Stimulated activated CD4-positive, alpha-beta T cell treated with anti-CD3 and anti-CD28 coated beads, Interleukin-12 subunit alpha, Interleukin-12 subunit beta, amount 100 ng/mL, for 4 hours (primary cell): ENCODE measurements around the gene C1orf50.

Source experiments
- DNase-seq: peaks from one replicate; pipeline ENCODE4 v3.0.0-alpha.2; 2020

Gene C1orf50

GRCh38 chr1:42765269-42765668, 1.8 kb upstream of the C1orf50 start:
- DNase-seq, result no peak

- DNase-seq, result peak; percentile 52
These were observed 963 bp upstream of the C1orf50 start for GRCh38 chr1:42765832-42766740.

GRCh38 chr1:42767510-42768000, 506 bp downstream of the C1orf50 start:
- no peak for DNase-seq

- no peak for DNase-seq
These were observed 1.1 kb downstream of the C1orf50 start for GRCh38 chr1:42768172-42768571.

GRCh38 chr1:42769811-42770210, 2.8 kb downstream of the C1orf50 start:
- no peak for DNase-seq

GRCh38 chr1:42773420-42773819, 6.4 kb downstream of the C1orf50 start:
- no peak for DNase-seq

- DNase-seq, result no peak
These were observed 8.0 kb downstream of the C1orf50 start for GRCh38 chr1:42774928-42775526.

- DNase-seq, result no peak
These were observed 9.5 kb downstream of the C1orf50 start for GRCh38 chr1:42776502-42776901.

- DNase-seq, result no peak
These were observed 10.8 kb downstream of the C1orf50 start for GRCh38 chr1:42777852-42778251.

- no peak for DNase-seq
These were observed 12.7 kb downstream of the C1orf50 start for GRCh38 chr1:42779725-42780124.

GRCh38 chr1:42780176-42780575, 13.1 kb downstream of the C1orf50 start:
- DNase-seq, result no peak

GRCh38 chr1:42783092-42783491, 16.0 kb downstream of the C1orf50 start:
- no peak for DNase-seq

GRCh38 chr1:42784547-42784945, 17.5 kb downstream of the C1orf50 start:
- no peak for DNase-seq

GRCh38 chr1:42784946-42785693, 18.1 kb downstream of the C1orf50 start, which contains the start of gene TMEM269:
Gene TMEM269, plus strand, starts transcription at chr1:42784991. Its CDS starts 4,903 bp downstream, at chr1:42789894.
- DNase-seq, result peak; percentile 33

GRCh38 chr1:42786097-42786496, 19.0 kb downstream of the C1orf50 start:
- no peak for DNase-seq

GRCh38 chr1:42788021-42788420, 21.0 kb downstream of the C1orf50 start:
- no peak for DNase-seq

GRCh38 chr1:42793824-42794223, 26.8 kb downstream of the C1orf50 start:
- no peak for DNase-seq

- no peak for DNase-seq
These were observed 30.4 kb downstream of the C1orf50 start for GRCh38 chr1:42797414-42797813.

GRCh38 chr1:42797979-42798378, 30.9 kb downstream of the C1orf50 start:
- no peak for DNase-seq

- DNase-seq, result no peak
These were observed 34.9 kb downstream of the C1orf50 start for GRCh38 chr1:42801832-42802473.

- DNase-seq, result no peak
These were observed 39.1 kb downstream of the C1orf50 start for GRCh38 chr1:42806171-42806570.

GRCh38 chr1:42806593-42806992, 39.5 kb downstream of the C1orf50 start:
- no peak for DNase-seq
